Testis (tissue), 3 donors: ENCODE data around the gene ANKRD34C. TPM values are rescaled to one million over a fixed set of nuclear protein-coding genes. Genes with fewer than 3 reads are reported as not detected.

Experiments used
- DNase-seq: peaks from one replicate; pipeline ENCODE4 v3.0.0-alpha.2; 2019
- H3K27ac ChIP-seq, 2 donors: fragments of 200-600 bp; sonication (generic); one replicate each; pipeline ENCODE4 v1.5.1; 2019
- H3K27me3 ChIP-seq: fragments of 200-600 bp; sonication (generic); one replicate; pipeline ENCODE4 v1.5.1; 2019
- H3K36me3 ChIP-seq: fragments of 200-600 bp; sonication (generic); one replicate; pipeline ENCODE4 v1.5.1; 2017; ENCODE audit warnings: low read depth; ENCODE audit errors: missing control alignments
- H3K4me1 ChIP-seq: fragments of 200-600 bp; sonication (generic); one replicate; pipeline ENCODE4 v1.5.1; 2019
- H3K4me3 ChIP-seq, 2 donors: fragments of 200-600 bp; sonication (generic); one replicate each; pipeline ENCODE4 v1.5.1; 2017 to 2019
- H3K9me3 ChIP-seq: fragments of 200-600 bp; sonication (generic); one replicate; pipeline ENCODE4 v1.5.1; 2017
- CTCF ChIP-seq, 3 experiments: fragments of 450-650 bp in 2 of 3; fragments of 200-600 bp in 1 of 3; sonication (generic) in 1 of 3; IDR thresholded peaks; one replicate each; pipeline ENCODE4 v1.5.1; 2016 to 2019; ENCODE audit warnings: antibody characterized with exemption in 3 of 3, mild to moderate bottlenecking in 2 of 3, moderate library complexity in 1 of 3
- POLR2A ChIP-seq: fragments of 450-650 bp; IDR thresholded peaks from one replicate; pipeline ENCODE4 v1.6.1; 2017; ENCODE audit warnings: antibody characterized with exemption, mild to moderate bottlenecking, moderate library complexity
- WGBS, 2 donors: methylation state at CpG; one replicate each; pipeline ENCODE4 v1.1.5; 2018; 5-methylcytosine and 5-hydroxymethylcytosine counted together
- intact Hi-C: fragments of 100-400 bp; cut with DNase I; formaldehyde crosslinking; loops from one replicate; pipeline ENCODE4 v1.15.1; 2023; ENCODE audit warnings: low total_unique reads
- polyA plus RNA-seq: library from polyadenylated mRNA; stranded (reverse); fragments of 350-450 nt; fragmentation: Illumina TruSeq; extraction: RNeasy Lipid Tissue Mini Kit (QIAGEN cat#74804); gene quantifications from one replicate; pipeline ENCODE4 v1.2.3, GENCODE V29; 2014; ENCODE audit warnings: low read depth, low replicate concordance; ENCODE audit not compliant: insufficient read depth
- total RNA-seq, 2 donors: library from RNA; depleted of rRNA; stranded (reverse); fragments of >200 nt; gene quantifications; one replicate each; pipeline ENCODE4 v1.2.3, GENCODE V29; 2016

Gene ANKRD34C
- total and polyA plus RNA-seq, 3 donors from 2014 or later = 0.08 to 0.12 (median 0.12) TPM

- Histone ChIP-seq H3K9me3 (no peaks in the 10 kb centered on the region), H3K36me3 (no peaks in the 10 kb centered on the region), H3K4me3 (no peak overlapping the region), H3K27me3 (no peaks in the 10 kb centered on the region), H3K27ac (no peak overlapping the region), H3K4me1 (no peaks in the 10 kb centered on the region)
- 71 to 75% methylated on average over 3 of the region's 3 CpGs for WGBS, 2 donors
- no peak for TF ChIP-seq CTCF (IDR thresholded peaks at IDR 0.05)
- TF ChIP-seq POLR2A = no peak
- intact Hi-C loops = no loop called here
- DNase-seq = no peak
These were observed 16.4 kb upstream of the ANKRD34C start for GRCh38 chr15:79265987-79266579.

GRCh38 chr15:79283252-79284048 lies 928 bp downstream of the ANKRD34C start:
- DNase-seq = peak; percentile 57
- intact Hi-C loops = loop anchor here (10.0 kb wide), 1 partner anchor 61 kb away; no protein-coding TSS in a partner anchor

GRCh38 chr15:79290642-79291275 lies 8.2 kb downstream of the ANKRD34C start:
- Histone ChIP-seq H3K9me3 (no peaks in the 10 kb centered on the region), H3K27me3 (no peaks in the 10 kb centered on the region), H3K4me1 (no peaks in the 10 kb centered on the region), H3K27ac (no peak overlapping the region), H3K4me3 (no peak overlapping the region), H3K36me3 (no peaks in the 10 kb centered on the region)
- 64 to 77% methylated on average over 6 of the region's 6 CpGs for WGBS, 2 donors
- TF ChIP-seq CTCF (IDR thresholded peaks at IDR 0.05) (no peak), POLR2A (no peak)
- intact Hi-C loops = no loop called here
- no peak for DNase-seq

More at GRCh38 chr15:79283252-79284048, 928 bp downstream of the ANKRD34C start:
- H3K27ac ChIP-seq = no peak overlapping the region
- H3K4me1 ChIP-seq = no peaks in the 10 kb centered on the region
- H3K9me3 ChIP-seq = no peaks in the 10 kb centered on the region
- no peaks in the 10 kb centered on the region for H3K36me3 ChIP-seq
- TF ChIP-seq POLR2A = no peak
- no peak for TF ChIP-seq CTCF (IDR thresholded peaks at IDR 0.05)
- H3K4me3 ChIP-seq = peak overlapping the region in 1 of 2 donors; percentile 17
- H3K27me3 ChIP-seq = no peaks in the 10 kb centered on the region
- 8 to 9% methylated on average over 33 to 46 of the region's 46 CpGs for WGBS, 2 donors

GRCh38 chr15:79292011-79292410 lies 9.5 kb downstream of the ANKRD34C start:
- TF ChIP-seq CTCF (IDR thresholded peaks at IDR 0.05) (no peak), POLR2A (no peak)
- H3K36me3 ChIP-seq = no peaks in the 10 kb centered on the region
- H3K4me1 ChIP-seq = no peaks in the 10 kb centered on the region
- H3K4me3 ChIP-seq = no peak overlapping the region
- DNase-seq = no peak
- WGBS, 2 donors = 94 to 95% methylated on average over 4 of the region's 4 CpGs
- no peaks in the 10 kb centered on the region for H3K9me3 ChIP-seq
- no peak overlapping the region for H3K27ac ChIP-seq
- intact Hi-C loops = no loop called here
- no peaks in the 10 kb centered on the region for H3K27me3 ChIP-seq
